Uterus (tissue), 2 donors: Measurements from ENCODE around the gene GTF2H1.

Experiments used
- CTCF ChIP-seq, 4 experiments: fragments of 200-600 bp in 2 of 4; fragments of 450-650 bp in 2 of 4; sonication (generic) in 2 of 4; IDR thresholded peaks; one replicate each; pipeline ENCODE4 v1.5.1; 2016 to 2019; ENCODE audit warnings: antibody characterized with exemption in 4 of 4, mild to moderate bottlenecking in 2 of 4, moderate library complexity in 1 of 4
- POLR2A ChIP-seq, 2 donors: fragments of 450-650 bp; IDR thresholded peaks; one replicate each; pipeline ENCODE4 v1.6.1; 2016; ENCODE audit warnings: antibody characterized with exemption in 2 of 2, mild to moderate bottlenecking in 1 of 2, moderate library complexity in 1 of 2

DNA sequence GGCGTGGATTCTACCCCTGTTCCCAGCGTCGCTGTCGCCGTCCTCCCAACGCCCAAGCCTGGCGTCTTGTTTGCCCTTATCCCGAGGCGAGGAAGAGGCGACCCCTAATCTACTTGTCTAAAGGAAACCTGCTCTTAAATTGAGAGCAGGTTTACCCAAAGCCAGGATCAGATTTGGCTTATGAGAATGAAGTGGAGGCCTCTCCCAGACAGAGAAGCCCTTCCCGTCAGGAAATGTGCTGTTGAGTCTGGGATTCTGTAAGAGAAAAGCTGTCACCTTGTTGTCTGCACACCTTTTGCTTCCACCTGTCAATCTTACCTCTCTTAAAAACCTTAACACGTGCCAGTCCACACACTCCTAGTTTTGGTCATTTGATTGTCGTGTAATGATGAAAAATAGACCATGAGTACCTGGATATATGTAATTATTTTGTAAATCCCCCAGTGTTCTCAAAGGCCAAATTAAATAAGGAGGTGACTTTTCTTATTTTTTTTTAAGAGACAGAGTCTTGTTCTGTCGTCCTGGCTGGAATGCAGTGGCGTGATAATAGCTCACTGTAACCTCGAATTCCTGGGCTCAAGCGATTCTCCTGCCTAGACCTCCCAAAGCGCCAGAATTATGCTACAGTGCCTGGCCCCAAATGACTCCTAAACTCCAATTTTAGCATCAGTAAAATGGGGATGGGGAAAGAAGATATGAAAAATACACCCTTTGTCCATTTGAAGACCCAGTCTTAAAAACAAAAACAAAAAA is 627 bp downstream of the GTF2H1 start:
- TF ChIP-seq POLR2A (IDR thresholded peaks at IDR 0.05) (no peak), CTCF (IDR thresholded peaks at IDR 0.05) (no peak)
